ENCODE data around the gene EYS. TPM values are rescaled to one million over a fixed set of nuclear protein-coding genes. Genes with fewer than 3 reads are reported as not detected.
"Not testable (repeated sequence)": the region's sequence is repeated elsewhere in the genome, so short reads cannot be mapped to it uniquely, and the experiment has no call there.

The EYS gene
- total RNA-seq, 1 experiment from 2014 or later: not detected

DNA sequence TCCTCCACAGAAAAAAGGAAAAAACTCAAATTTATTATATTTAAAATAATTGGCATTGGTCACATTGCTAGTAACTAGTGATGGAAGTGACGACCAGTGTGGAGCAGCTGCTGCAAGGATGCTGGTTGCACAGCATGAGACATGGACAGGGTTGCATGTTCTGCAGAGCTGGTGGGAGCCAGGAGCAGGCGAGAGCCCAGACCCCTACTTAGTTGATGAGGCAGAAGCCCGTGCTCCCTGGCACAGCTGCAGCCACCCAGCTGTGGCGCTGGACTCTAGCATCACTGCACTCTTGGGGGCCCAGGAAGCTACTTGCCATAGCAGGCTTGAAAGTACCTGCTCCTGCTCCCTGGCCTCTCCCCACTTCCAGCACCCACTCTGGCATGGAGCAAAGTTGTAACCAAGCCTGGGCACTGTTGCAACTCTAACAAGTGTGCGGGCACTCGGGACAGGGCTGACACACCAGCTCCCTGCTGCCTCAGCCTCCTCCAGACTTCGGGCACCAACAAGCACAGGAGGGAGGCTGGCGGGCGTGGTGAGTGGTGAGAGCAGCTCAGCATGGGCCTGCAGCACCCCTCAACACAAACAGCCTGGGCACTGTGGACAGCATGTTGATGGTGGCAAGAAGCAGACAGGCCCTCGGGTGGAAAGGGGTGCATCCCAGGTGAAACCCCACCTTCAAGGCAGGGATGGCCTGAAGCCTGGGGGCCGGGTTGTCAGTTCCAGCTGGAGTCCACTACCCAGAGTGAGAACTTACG lies 69.6 kb downstream of the EYS start:
- DNase-seq (ENCODE audit: extremely low read depth, low read depth): no peak

DNA sequence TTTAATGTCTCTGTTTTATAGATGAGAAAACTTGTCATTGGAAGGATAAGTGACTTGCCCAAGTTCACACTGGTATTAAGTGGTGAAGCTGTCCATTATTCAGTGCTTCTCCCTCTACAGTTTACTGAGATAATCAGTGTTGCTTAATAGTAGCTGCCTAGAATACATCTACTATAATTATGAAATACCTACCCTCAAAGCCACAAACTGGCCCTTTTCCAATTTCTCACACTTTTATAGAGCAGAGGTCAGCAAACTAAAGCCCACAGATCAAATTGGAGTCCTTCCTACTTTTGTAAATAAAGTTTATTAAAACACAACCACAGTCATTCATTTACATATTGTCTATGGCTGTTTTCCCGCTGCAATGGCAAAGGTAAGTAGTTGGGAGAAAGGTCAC lies 73.5 kb downstream of the EYS start:
- DNase-seq (ENCODE audit: extremely low read depth, low read depth): no peak

DNA sequence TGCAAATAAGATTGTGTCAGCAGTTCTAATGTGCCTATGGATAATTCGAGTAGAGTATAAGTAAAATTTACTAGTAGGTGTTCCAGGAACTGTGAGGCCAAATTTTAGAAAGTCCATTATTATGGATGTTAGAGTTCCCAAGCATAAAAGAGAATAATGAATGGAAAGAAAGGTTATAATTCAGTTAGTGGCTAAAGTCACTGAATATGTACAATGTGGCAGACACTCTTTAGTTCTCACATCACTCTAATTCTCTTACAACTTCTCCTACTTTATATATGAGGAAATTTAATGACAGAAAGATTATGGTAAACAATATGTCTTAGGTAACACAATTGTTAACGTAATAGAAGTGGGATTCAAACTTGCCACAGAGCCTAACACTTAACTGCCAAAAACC lies 75.3 kb downstream of the EYS start:
- no peak for DNase-seq (ENCODE audit: extremely low read depth, low read depth)

DNA sequence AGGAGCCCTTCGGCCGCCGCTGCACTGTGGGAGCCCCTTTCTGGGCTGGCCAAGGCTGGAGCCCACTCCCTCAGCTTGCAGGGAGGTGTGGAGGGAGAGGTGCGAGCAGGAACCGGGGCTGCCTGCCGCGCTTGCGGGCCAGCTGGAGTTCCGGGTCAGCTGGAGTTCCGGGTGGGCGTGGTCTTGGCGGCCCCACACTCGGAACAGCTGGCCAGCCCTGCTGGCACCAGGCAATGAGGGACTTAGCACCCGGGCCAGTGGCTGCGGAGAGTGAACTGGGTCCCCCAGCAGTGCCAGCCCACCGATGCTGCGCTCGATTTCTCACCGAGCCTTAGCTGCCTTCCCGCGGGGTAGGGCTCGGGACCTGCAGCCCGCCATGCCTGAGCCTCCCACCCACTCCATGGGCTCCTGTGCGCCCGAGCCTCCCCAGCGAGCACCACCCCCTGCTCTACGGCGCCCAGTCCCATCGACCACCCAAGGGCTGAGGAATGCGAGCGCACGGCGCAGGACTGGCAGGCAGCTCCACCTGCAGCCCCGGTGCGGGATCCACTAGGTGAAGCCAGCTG lies 79.5 kb downstream of the EYS start:
- not testable (repeated sequence) for DNase-seq (ENCODE audit: extremely low read depth, low read depth)

DNA sequence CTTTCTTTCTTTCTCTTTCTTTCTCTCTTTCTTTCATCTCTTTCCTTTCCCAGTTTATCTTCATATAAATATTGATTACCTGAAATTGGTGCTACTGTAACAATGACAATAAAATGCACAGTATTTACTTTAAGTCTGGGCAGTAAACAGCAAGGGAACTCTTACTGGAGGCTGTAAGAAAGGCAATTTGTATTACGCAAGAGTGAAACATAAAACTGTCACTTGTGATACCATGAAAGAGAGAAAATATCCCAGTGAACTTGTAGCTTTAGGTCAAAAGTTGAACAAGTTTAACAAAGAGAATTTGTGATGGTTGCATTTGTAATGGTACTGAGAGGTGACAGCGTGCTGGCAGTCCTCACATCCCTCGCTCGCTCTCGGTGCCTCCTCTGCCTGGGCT lies 80.0 kb downstream of the EYS start:
- DNase-seq (ENCODE audit: extremely low read depth, low read depth): no peak

DNA sequence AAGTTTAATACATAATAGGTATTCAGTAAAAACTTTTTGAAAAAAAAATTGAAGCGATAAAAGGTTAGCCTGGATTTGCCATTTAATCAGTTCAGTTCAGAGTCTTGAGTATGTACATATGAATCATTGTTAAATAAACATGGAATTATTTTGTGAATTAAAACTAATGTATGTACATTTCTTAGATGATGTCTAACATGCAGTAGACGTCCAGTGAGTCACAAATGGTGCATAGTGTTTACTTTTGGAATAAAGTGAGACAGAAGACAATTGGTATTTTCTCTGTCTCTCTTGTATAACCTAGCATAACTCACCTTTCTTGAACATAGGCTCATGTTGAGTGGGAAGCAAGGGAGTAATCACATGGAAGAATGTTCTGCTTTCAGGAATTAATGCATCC lies 83.5 kb downstream of the EYS start:
- no peak for DNase-seq (ENCODE audit: extremely low read depth, low read depth)

DNA sequence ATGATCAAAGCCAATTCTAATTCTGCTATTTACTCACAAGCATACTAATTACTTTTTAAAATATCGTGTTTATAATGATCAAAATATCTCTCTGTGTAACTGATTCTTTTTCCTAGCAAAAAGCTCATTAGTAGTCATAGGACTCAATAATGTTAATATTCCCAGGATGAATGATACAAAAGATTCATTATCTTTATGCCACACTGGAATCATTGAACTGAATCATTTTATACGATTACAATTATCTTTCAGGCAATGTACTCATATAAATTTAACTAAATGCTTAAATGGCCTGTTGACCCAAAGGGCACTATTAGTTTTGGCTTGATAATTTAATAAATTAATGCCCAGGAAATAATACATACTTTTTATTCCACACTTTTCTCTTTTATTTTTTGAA lies 96.3 kb downstream of the EYS start:
- DNase-seq (ENCODE audit: extremely low read depth, low read depth): no peak

DNA sequence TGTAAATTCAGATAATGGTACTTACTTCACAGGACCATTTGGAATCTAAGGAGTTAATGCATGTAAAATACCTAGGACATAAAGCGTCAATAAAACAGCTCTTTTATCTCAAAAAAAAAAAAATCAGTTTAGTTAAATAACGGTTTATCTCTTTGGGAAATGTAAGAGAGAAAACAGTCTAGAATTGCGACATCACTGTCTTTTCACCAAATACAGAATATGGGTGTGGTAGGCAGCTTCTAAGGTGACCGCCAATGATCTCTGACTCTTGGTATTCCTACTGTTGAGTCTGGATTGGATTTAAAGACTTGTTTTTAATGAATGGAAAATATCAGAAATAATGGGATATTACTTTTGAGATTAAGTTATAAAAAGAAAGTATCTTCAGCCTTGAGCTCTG lies 111.5 kb downstream of the EYS start:
- no peak for DNase-seq (ENCODE audit: extremely low read depth, low read depth)

DNA sequence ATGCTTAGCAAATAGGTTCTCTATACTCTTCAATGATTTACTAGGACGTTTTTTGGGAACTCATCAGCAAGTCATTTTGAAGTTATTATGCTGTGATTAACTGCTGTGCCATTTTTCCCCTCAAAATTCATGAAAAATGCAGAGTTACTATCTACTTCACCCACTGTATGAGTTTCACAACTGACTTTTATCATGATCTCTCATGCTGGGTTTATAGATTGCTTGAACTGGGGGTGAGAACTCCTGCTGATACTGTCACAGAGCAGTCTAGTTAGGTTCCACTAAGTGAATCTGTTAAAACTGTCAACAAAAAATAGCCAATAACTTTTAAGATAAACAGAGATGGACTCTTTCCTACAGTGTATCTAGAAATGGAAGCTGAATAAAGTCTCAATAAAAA lies 136.7 kb downstream of the EYS start:
- no peak for DNase-seq (ENCODE audit: extremely low read depth, low read depth)

DNA sequence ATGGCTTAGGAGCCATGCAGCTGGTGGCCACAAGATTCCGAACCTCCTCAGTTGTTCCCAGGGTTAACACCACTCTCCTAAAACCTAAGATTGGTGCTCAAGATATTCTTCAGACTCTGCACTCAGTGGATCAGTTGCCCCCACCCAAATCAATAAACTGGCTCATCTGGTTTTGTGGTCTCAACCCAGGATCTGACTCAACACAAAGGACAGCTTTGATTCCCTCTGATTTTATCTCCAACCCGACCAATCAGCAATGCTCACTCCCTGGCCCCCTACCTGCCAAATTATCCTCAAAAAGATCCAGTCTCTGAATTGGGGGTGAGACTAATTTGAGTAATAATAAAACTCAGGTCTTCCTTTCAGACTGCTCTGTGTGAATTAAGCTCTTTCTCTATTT lies 137.5 kb downstream of the EYS start:
- DNase-seq (ENCODE audit: extremely low read depth, low read depth): no peak

DNA sequence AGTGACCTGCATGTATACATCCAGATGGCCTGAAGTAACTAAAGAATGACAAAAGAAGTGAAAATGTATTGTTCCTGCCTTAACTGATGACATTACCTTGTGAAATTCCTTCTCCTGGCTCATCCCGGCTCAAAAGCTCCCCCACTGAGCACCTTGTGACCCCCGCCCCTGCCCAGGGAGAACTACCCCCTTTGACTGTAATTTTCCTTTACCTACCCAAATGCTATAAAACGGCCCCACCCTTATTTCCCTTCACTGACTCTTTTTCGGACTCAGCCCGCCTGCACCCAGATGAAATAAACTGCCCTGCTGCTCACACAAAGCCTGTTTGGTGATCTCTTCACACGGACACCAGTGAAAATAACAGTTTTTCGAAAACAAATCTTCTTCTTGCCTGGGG lies 138.0 kb downstream of the EYS start:
- DNase-seq (ENCODE audit: extremely low read depth, low read depth): not testable (repeated sequence)

DNA sequence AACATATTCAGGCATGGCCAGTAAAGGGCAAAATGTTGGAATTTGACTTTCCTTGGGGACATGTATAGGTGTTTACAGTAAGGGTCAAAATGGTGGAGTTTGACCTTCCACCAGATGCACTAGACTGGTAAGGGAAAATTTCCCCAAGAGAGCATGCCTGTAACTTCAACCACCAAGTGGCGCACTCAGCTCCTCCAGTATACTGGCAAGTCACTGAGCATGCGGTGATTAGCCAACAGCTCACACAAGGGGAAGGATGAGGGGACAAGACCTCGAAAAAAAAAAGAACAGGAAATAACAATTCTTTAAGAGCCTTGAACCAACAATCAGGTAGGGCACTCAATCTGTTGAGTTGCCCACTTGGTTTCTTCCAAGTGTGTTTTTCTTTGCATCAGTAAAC lies 140.9 kb downstream of the EYS start:
- no peak for DNase-seq (ENCODE audit: extremely low read depth, low read depth)

DNA sequence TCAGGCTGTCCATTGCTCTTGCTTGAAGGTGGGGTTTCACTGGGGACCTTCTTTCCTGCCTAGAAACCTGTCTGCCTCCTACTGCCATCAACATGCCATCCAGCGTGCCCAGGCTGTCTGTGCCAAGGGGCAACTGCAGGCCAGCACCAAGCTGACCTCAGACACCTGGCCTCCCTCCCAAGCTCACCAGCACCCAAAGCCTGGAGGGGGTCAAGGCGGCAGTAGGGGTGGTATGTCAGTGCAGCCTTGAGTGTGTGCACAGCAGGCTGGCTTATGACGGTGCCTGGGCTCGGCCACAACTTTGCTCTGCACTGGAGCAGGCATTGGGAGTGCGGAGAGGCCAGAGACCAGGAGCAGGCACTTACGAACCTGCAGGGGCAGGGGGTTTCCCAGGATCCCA lies 149.0 kb downstream of the EYS start:
- DNase-seq (ENCODE audit: extremely low read depth, low read depth): no peak

DNA sequence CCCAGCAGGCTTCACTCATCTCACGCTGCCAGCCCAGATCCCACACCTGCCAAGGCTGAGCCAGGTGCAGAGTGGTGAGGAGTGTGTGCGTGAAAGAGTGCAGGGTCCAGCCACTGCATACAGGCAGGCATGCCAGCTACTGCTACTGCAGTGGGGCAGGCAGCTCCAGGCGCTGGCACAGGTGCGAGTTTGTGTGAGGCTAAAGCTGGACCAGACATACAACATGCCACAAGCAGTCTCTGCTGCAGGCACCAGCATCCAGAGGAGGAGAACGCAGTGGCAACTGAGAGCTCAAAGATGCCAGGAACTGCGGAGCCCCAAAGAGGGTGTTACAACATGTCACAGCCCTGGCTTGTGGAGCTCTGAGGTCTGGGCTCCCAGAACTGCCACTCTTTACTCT lies 149.8 kb downstream of the EYS start:
- no peak for DNase-seq (ENCODE audit: extremely low read depth, low read depth)

DNA sequence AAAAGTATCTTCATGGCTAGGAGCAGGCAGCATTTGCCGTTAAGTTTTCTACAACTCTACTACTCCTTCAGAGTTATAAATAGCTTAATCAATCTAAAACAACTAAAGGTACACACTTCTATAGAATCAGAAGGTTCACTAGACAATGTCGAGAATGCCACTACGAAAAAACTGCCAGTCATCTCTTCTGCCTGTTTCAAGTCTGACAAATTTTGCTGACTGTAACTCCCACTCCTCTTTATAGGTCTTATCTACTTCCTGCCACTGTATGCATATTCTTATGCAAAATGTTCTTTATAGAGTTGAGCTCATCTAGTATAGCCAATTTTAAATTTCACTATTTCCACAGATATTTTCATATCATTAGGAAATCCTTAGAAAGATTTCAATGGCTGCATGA lies 160.1 kb downstream of the EYS start:
- no peak for DNase-seq (ENCODE audit: extremely low read depth, low read depth)

DNA sequence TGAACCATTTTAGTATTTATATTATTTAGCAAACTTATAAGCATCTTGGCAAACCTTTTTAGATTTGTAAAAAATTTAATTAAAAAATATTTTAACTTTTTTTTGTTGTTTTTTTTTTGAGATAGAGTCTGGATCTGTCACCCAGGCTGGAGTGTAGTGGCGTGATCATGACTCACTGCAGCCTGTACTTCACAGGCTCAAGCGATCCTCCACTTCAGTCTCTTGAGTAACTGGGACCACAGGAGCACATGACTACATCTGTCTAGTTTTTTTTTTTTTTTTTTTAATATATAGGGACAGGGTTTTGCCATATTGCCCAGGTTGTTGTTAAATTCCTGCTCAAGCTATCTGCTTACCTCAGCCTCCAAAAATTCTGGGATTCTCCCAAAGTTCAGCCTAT lies 161.1 kb downstream of the EYS start:
- DNase-seq (ENCODE audit: extremely low read depth, low read depth): no peak

DNA sequence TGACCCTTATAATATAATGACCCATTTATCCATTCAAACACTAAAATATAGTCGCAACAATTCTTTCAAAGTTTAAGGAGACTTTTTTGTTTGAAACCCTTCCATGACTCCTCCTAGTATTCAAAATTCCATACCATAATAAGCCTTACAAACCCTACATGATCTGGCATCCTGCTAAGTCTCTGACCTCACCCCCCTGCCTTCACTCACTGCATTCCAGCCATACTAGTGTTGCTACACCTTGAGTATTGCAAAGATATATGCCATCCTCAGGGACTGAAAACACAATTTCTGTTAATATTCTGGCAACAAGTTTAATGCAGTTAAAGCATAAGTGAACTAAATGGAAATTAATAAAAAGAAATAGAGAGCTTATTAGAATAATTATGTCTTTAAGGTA lies 168.4 kb downstream of the EYS start:
- DNase-seq (ENCODE audit: extremely low read depth, low read depth): no peak

DNA sequence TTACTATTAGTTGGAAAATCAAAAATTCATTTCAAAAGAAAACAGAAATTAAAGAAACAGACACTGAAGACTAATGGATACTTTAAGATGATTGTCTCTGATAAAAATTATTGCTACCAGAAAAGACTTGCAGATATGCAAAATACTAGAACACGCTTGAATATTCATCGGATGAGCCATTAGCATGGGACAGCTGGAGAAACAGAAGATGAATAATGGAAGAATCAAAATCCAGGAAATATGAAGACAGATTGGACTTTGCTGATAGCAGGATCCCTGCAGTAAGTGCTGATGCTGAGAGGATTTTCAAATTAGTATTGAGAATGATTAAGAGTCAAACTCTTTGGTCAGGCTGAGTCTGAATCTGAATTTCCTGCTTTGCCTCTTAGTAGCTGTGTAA lies 169.4 kb downstream of the EYS start:
- no peak for DNase-seq (ENCODE audit: extremely low read depth, low read depth)

DNA sequence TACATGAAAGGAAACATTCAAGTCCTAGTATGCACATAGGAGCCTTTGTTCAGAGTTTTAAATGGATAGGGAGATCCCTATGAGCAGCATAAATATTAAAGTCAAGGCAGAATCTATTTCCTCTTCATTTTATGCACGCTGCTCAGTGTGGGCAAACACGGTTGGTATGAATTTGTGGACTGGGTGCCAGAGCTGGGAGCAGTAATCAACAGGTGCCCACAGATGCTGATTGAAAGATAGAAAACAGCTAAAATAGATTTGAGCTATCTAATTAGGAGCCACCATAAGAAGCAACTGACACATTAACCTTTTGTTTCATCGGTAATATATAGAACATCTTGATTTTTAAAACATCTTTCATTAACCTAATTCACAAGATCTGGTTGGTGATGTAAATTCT lies 175.5 kb downstream of the EYS start:
- no peak for DNase-seq (ENCODE audit: extremely low read depth, low read depth)

DNA sequence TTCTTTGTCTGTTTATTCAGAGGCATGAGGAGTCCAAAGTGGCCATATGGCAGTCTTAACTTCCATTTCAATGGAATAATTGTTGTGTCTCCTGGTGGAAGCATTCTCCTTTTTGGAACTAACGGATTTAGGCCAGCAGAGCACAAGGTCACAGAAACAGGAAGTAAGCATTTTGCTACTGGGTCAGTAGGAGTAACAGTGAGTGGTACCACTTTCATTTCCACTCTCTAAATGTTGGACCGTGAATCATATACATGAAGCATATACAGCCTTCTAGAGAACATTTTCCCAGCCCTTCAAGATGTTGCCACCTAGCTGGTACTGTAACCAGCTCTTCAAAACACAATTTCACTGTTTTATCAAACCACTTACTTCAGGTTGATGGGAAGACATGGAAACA lies 182.8 kb downstream of the EYS start:
- DNase-seq (ENCODE audit: extremely low read depth, low read depth): no peak

DNA sequence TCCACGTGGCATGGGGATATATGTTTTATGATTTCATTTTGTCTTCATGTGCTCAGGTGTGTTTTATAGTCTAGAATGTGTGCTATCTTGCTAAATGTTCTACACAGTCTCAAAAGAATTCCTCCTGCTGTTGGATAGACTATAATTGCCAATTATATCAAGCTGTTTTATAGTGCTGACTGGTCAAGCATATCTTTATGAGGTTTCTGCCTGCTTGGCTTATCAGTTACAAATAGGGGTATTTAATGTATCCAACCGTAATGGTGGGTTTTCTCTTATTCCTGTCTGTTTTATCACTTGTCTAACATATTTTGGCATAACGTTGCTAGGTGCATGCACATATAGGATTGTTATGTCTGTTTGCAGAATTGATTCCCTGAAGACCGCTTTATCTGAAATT lies 201.3 kb downstream of the EYS start:
- DNase-seq (ENCODE audit: extremely low read depth, low read depth): no peak

DNA sequence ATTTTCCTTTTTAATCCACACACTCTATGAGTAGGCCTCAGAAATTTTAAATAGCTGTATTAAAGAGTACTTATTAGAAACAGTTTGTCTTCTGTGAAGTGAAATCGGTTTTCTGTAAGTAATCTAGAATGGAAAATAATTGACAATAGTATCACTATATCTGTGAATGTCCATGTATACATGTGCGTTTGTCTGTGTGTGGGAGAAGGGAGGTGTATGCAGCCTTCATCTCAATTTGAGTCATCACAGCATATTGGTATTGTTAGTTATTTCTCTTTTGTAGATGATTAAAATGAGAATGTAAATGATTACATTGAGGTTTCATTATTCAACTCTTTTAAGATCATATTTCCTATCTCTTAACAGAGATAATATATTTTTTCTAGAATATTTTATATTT lies 206.0 kb downstream of the EYS start:
- no peak for DNase-seq (ENCODE audit: extremely low read depth, low read depth)

DNA sequence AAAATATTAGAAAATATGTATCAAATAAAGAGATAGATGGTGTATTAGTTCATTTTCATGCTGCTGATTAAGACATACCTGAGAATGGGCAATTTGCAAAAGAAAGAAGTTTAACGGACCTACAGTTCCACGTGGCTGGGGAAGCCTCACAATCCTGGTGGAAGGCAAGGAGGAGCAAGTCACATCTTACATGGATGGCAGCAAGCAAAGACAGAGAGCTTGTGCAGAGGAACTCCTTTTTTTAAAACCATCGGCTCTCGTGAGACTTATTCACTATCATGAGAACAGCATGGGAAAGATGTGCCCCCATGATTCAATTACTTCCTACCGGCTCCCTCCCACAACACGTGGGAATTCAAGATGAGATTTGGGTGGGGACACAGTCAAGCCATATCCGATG lies 223.4 kb downstream of the EYS start:
- DNase-seq (ENCODE audit: extremely low read depth, low read depth): not testable (repeated sequence)
